NB4 (cell line): ENCODE data around the gene OS9.

Experiments used
- CTCF ChIP-seq: IDR thresholded peaks from one replicate; pipeline ENCODE4 v1.5.1; 2012; ENCODE audit warnings: low read depth, low read length
- MAX ChIP-seq: IDR thresholded peaks from 2 replicates; pipeline ENCODE4 v1.6.1; 2011; ENCODE audit warnings: low read depth, low read length
- MYC ChIP-seq: IDR thresholded peaks from 2 replicates; pipeline ENCODE4 v1.6.1; 2011; ENCODE audit warnings: low read depth, low read length
- POLR2A ChIP-seq: IDR thresholded peaks from 2 replicates; pipeline ENCODE4 v1.6.1; 2011; ENCODE audit warnings: mild to moderate bottlenecking; ENCODE audit not compliant: insufficient read length; ENCODE audit errors: extremely low read depth

GRCh38 chr12:57717846-57718640 lies 24.1 kb downstream of the OS9 start:
- TF ChIP-seq CTCF (no peak), POLR2A (no peak), MYC (no peak), MAX (no peak)
